Gastroesophageal sphincter (tissue), 4 donors: ENCODE measurements around the gene RASL10A. TPM values are rescaled to one million over a fixed set of nuclear protein-coding genes. Genes with fewer than 3 reads are reported as not detected.
A peak's percentile ranks its signal among the peaks of the same experiment; 100 is the strongest.

ENCODE experiments used
- ATAC-seq: fragments of 150-250 bp; one replicate; pipeline ENCODE4 v1.9.1; 2016; ENCODE audit warnings: mild to moderate bottlenecking, moderate library complexity
- H3K27ac ChIP-seq, 4 donors: fragments of 200-600 bp; sonication (generic) in 3 of 4; 1 replicate in 3 of 4; 2 replicates in 1 of 4; pipeline ENCODE4 v1.5.1; 2016 to 2019
- H3K27me3 ChIP-seq: fragments of 200-600 bp; sonication (generic); one replicate; pipeline ENCODE4 v1.5.1; 2019
- H3K36me3 ChIP-seq, 2 donors: fragments of 200-600 bp; sonication (generic); one replicate each; pipeline ENCODE4 v1.5.1; 2019; ENCODE audit warnings: control low read depth in 1 of 2
- H3K4me1 ChIP-seq, 3 donors: fragments of 200-600 bp; sonication (generic); 1 replicate in 2 of 3; 2 replicates in 1 of 3; pipeline ENCODE4 v1.5.1; 2016 to 2019; ENCODE audit warnings: control low read depth in 2 of 3
- H3K4me3 ChIP-seq, 2 donors: fragments of 200-600 bp; sonication (generic); one replicate each; pipeline ENCODE4 v1.5.1; 2019; ENCODE audit warnings: mild to moderate bottlenecking in 1 of 2, moderate library complexity in 1 of 2
- H3K9me3 ChIP-seq, 3 donors: fragments of 200-600 bp; sonication (generic); one replicate each; pipeline ENCODE4 v1.5.1; 2017 to 2019; ENCODE audit warnings: control low read depth in 2 of 3
- CTCF ChIP-seq, 4 experiments: fragments of 200-600 bp in 2 of 4; fragments of 450-650 bp in 2 of 4; sonication (generic) in 1 of 4; IDR thresholded peaks; one replicate each; pipeline ENCODE4 v1.5.1; 2017 to 2019; ENCODE audit warnings: antibody characterized with exemption in 4 of 4, mild to moderate bottlenecking in 2 of 4, moderate library complexity in 2 of 4
- EP300 ChIP-seq: sonication (generic); formaldehyde crosslinking; IDR thresholded peaks from one replicate; pipeline ENCODE4 v1.6.1; 2017; ENCODE audit warnings: antibody characterized with exemption, mild to moderate bottlenecking
- POLR2A ChIP-seq, 2 donors: fragments of 450-650 bp; IDR thresholded peaks; one replicate each; pipeline ENCODE4 v1.6.1; 2017; ENCODE audit warnings: antibody characterized with exemption in 2 of 2, mild to moderate bottlenecking in 2 of 2, moderate library complexity in 1 of 2
- POLR2AphosphoS5 ChIP-seq: sonication (generic); formaldehyde crosslinking; IDR thresholded peaks from one replicate; pipeline ENCODE4 v1.6.1; 2017; ENCODE audit warnings: antibody characterized with exemption
- WGBS, 2 donors: methylation state at CpG; one replicate each; pipeline ENCODE4 v1.1.5; 2018; ENCODE audit warnings: low coverage in 1 of 2; 5-methylcytosine and 5-hydroxymethylcytosine counted together
- total RNA-seq, 4 donors: library from RNA; depleted of rRNA; stranded (reverse); fragments of >200 nt; gene quantifications; one replicate each; pipeline ENCODE4 v1.1.0, GENCODE V29; 2016

Gene RASL10A
- total RNA-seq, 4 donors from 2014 or later, result 0.40 to 0.73 (median 0.72) TPM; not detected in 1

- peaks cover 28% of the 10 kb centered on the region for H3K27me3 ChIP-seq
- no peaks in the 10 kb centered on the region for H3K36me3 ChIP-seq
- no peaks in the 10 kb centered on the region for H3K9me3 ChIP-seq
- no peak overlapping the region for H3K27ac ChIP-seq
- ATAC-seq, result no peak
- H3K4me3 ChIP-seq, result no peak overlapping the region
- H3K4me1 ChIP-seq, result peaks cover 0 to 20% (median 13%) of the 10 kb centered on the region in 3 donors
- WGBS, 2 donors, result 100% methylated on average over 1 of the region's 2 CpGs
- TF ChIP-seq POLR2AphosphoS5 (no peak), POLR2A (IDR thresholded peaks at IDR 0.05) (no peak), EP300 (no peak), CTCF (IDR thresholded peaks at IDR 0.05) (no peak)
Measured at GRCh38 chr22:29319072-29319471, 3.6 kb upstream of the RASL10A start.

GRCh38 chr22:29317827-29318454, 2.4 kb upstream of the RASL10A start:
- H3K4me3 ChIP-seq, result no peak overlapping the region
- peaks cover 39% of the 10 kb centered on the region for H3K27me3 ChIP-seq
- H3K9me3 ChIP-seq, result no peaks in the 10 kb centered on the region
- no peak overlapping the region for H3K27ac ChIP-seq
- no peak for TF ChIP-seq CTCF (IDR thresholded peaks at IDR 0.05)
- no peak for TF ChIP-seq POLR2A (IDR thresholded peaks at IDR 0.05)
- no peaks in the 10 kb centered on the region for H3K36me3 ChIP-seq
- peaks cover 0 to 32% (median 23%) of the 10 kb centered on the region in 3 donors for H3K4me1 ChIP-seq
- WGBS, 2 donors, result 96% methylated on average over 8 of the region's 18 CpGs; no CpG with 5 or more reads in 1 of the 2 donors
- ATAC-seq, result no peak

- no peak for ATAC-seq
- Histone ChIP-seq H3K9me3 (no peaks in the 10 kb centered on the region), H3K4me1 (peaks cover 0 to 47% (median 34%) of the 10 kb centered on the region in 3 donors), H3K4me3 (no peak overlapping the region), H3K27me3 (peaks cover 39% of the 10 kb centered on the region), H3K27ac (no peak overlapping the region), H3K36me3 (no peaks in the 10 kb centered on the region)
- WGBS, 2 donors, result 42 to 45% methylated on average over 5 to 6 of the region's 18 CpGs
- TF ChIP-seq EP300 (no peak), POLR2AphosphoS5 (no peak), CTCF (IDR thresholded peaks at IDR 0.05) (no peak), POLR2A (IDR thresholded peaks at IDR 0.05) (no peak)
Measured at GRCh38 chr22:29316141-29316828, 788 bp upstream of the RASL10A start.

GRCh38 chr22:29314537-29315285, 786 bp downstream of the RASL10A start:
- no peaks in the 10 kb centered on the region for H3K9me3 ChIP-seq
- peaks cover 0 to 63% (median 45%) of the 10 kb centered on the region in 3 donors for H3K4me1 ChIP-seq
- no CpG with 5 or more reads among the region's 69 CpGs for WGBS, 2 donors
- H3K36me3 ChIP-seq, result no peaks in the 10 kb centered on the region
- peaks cover 39% of the 10 kb centered on the region for H3K27me3 ChIP-seq
- no peak for ATAC-seq
- no peak overlapping the region for H3K27ac ChIP-seq
- H3K4me3 ChIP-seq, result peak overlapping the region in 1 of 2 donors; percentile 51
- TF ChIP-seq EP300 (no peak), POLR2AphosphoS5 (no peak), POLR2A (IDR thresholded peaks at IDR 0.05) (no peak), CTCF (IDR thresholded peaks at IDR 0.05) (no peak)
